K562 (cell line): ENCODE data around the gene UBE3B. TPM values are rescaled to one million over a fixed set of nuclear protein-coding genes. Genes with fewer than 3 reads are reported as not detected.

Experiments
- CBX1 ChIP-seq: sonication (generic); IDR thresholded peaks from 2 replicates; pipeline ENCODE4 v1.6.1; 2016; ENCODE audit warnings: antibody characterized with exemption, low read depth, mild to moderate bottlenecking
- EP300 ChIP-seq: IDR thresholded peaks from 2 replicates; pipeline ENCODE4 v1.6.1; 2012; ENCODE audit warnings: low read length, improper control_type of control experiment
- FOXK1 ChIP-seq: sonication (generic); formaldehyde crosslinking; IDR thresholded peaks from 2 replicates; pipeline ENCODE4 v1.8.0; 2022; ENCODE audit warnings: missing genetic modification reagents, mild to moderate bottlenecking, borderline replicate concordance
- HDGF ChIP-seq: fragments of 450-650 bp; IDR thresholded peaks from 2 replicates; pipeline ENCODE4 v1.6.1; 2016
- HNRNPL ChIP-seq: fragments of 200-400 bp; formaldehyde crosslinking; IDR thresholded peaks from 2 replicates; pipeline ENCODE4 v1.6.1; 2017; ENCODE audit warnings: low read depth, mild to moderate bottlenecking, low read length
- IRF9 ChIP-seq: fragments of 450-650 bp; IDR thresholded peaks from 2 replicates; pipeline ENCODE4 v1.6.1; 2016; ENCODE audit warnings: missing biosample characterization, missing genetic modification characterization
- JUNB ChIP-seq: fragments of 450-650 bp; formaldehyde crosslinking; conservative IDR thresholded peaks from 2 replicates; pipeline ENCODE4 v1.4.0; 2020; ENCODE audit warnings: mild to moderate bottlenecking
- KLF10 ChIP-seq: fragments of 250-450 bp; sonication (Bioruptor Pico); IDR thresholded peaks from 2 replicates; pipeline ENCODE4 v1.6.1; 2021; ENCODE audit warnings: matching md5 sums
- MTA3 ChIP-seq: fragments of 450-650 bp; formaldehyde crosslinking; IDR thresholded peaks from 2 replicates; pipeline ENCODE4 v1.6.1; 2017; ENCODE audit warnings: mild to moderate bottlenecking, borderline replicate concordance
- NCOA1 ChIP-seq: fragments of 450-650 bp; IDR thresholded peaks from 2 replicates; pipeline ENCODE4 v1.6.1; 2016; ENCODE audit warnings: low read depth
- SRSF7 ChIP-seq: fragments of 200-400 bp; formaldehyde crosslinking; optimal IDR thresholded peaks from 2 replicates; pipeline ENCODE3; 2017; ENCODE audit warnings: mild to moderate bottlenecking, low read depth, low read length
- TAF1 ChIP-seq: IDR thresholded peaks from 2 replicates; pipeline ENCODE4 v1.6.1; 2011; ENCODE audit warnings: mild to moderate bottlenecking, low read length, moderate library complexity; ENCODE audit not compliant: insufficient read depth, control insufficient read depth, severe bottlenecking; ENCODE audit errors: extremely low read depth
- TARDBP ChIP-seq: fragments of 450-650 bp; IDR thresholded peaks from 2 replicates; pipeline ENCODE4 v1.6.1; 2016
- UBTF ChIP-seq, 2 experiments: IDR thresholded peaks; 2 replicates each; pipeline ENCODE4 v1.6.1; 2012; ENCODE audit warnings: improper control_type of control experiment in 2 of 2, low read depth in 2 of 2, low read length in 2 of 2, borderline replicate concordance in 1 of 2
- USF2 ChIP-seq: sonication (generic); formaldehyde crosslinking; IDR thresholded peaks from 2 replicates; pipeline ENCODE4 v1.5.0; 2020; ENCODE audit warnings: missing genetic modification reagents
- polyA plus RNA-seq, 8 experiments: library from polyadenylated mRNA; depleted of rRNA in 4 of 8; stranded (reverse) in 5 of 8; unstranded in 3 of 8; fragments of >200 nt; fragmentation: Nextera tagmentation in 2 of 8; fragmentation: Illumina TruSeq in 1 of 8; extraction: Ambion mirVana in 2 of 8; extraction: Trizol in 1 of 8; gene quantifications; 2 replicates each; pipeline versions ENCODE4 v1.2.1 to v1.2.3, GENCODE V29; 2011 to 2014; ENCODE audit warnings: inconsistent platforms in 1 of 8, missing spikeins in 1 of 8
- total RNA-seq, 7 experiments: library from RNA; depleted of rRNA in 6 of 7; stranded (reverse); fragments of >200 nt in 6 of 7; fragmentation: Illumina TruSeq in 2 of 7; extraction: Trizol in 2 of 7; gene quantifications; 2 replicates each; pipeline versions ENCODE4 v1.2.1 to v1.2.3, GENCODE V29; 2011 to 2021; ENCODE audit warnings: low replicate concordance in 1 of 7
- TF ChIP-seq, protein P1 (sequence below): fragments of 450-650 bp; IDR thresholded peaks from 2 replicates; pipeline ENCODE4 v1.6.1; 2016; ENCODE audit warnings: low read depth

UBE3B gene
- total and polyA plus RNA-seq, 9 of the 15 experiments (the other 6 are each of a cell fraction or from before 2014, with no cell fraction given), result 7.6 to 23.6 (median 15.5) TPM

GRCh38 chr12:109477185-109477962 is at the start of gene UBE3B, which contains the start of gene KCTD10 (continued):
- TF ChIP-seq HNRNPL (no peak), NCOA1 (peak; percentile 100), FOXK1 (CRISPR knock-in tag) (no peak), EP300 (no peak), HDGF (no peak), KLF10 (no peak), JUNB (CRISPR knock-in tag) (no peak), TAF1 (peak; percentile 97), IRF9 (peak; percentile 45; the same call in 1 of the 2 replicates), USF2 (CRISPR knock-in tag) (no peak), UBTF (IDR thresholded peaks at IDR 0.05; ENCODE audit: borderline replicate concordance in 1 of 2, low read depth in 2 of 2, low read length in 2 of 2) (peak in 1 of 2 experiments; percentile 24; a peak in 2 of 4 replicates), TARDBP (peak; percentile 72; the same call in 1 of the 2 replicates), SRSF7 (no peak), CBX1 (no peak; the same call in 1 of the 2 replicates), MTA3 (peak; percentile 85; the same call in 1 of the 2 replicates)
- TF ChIP-seq, protein P1, sequence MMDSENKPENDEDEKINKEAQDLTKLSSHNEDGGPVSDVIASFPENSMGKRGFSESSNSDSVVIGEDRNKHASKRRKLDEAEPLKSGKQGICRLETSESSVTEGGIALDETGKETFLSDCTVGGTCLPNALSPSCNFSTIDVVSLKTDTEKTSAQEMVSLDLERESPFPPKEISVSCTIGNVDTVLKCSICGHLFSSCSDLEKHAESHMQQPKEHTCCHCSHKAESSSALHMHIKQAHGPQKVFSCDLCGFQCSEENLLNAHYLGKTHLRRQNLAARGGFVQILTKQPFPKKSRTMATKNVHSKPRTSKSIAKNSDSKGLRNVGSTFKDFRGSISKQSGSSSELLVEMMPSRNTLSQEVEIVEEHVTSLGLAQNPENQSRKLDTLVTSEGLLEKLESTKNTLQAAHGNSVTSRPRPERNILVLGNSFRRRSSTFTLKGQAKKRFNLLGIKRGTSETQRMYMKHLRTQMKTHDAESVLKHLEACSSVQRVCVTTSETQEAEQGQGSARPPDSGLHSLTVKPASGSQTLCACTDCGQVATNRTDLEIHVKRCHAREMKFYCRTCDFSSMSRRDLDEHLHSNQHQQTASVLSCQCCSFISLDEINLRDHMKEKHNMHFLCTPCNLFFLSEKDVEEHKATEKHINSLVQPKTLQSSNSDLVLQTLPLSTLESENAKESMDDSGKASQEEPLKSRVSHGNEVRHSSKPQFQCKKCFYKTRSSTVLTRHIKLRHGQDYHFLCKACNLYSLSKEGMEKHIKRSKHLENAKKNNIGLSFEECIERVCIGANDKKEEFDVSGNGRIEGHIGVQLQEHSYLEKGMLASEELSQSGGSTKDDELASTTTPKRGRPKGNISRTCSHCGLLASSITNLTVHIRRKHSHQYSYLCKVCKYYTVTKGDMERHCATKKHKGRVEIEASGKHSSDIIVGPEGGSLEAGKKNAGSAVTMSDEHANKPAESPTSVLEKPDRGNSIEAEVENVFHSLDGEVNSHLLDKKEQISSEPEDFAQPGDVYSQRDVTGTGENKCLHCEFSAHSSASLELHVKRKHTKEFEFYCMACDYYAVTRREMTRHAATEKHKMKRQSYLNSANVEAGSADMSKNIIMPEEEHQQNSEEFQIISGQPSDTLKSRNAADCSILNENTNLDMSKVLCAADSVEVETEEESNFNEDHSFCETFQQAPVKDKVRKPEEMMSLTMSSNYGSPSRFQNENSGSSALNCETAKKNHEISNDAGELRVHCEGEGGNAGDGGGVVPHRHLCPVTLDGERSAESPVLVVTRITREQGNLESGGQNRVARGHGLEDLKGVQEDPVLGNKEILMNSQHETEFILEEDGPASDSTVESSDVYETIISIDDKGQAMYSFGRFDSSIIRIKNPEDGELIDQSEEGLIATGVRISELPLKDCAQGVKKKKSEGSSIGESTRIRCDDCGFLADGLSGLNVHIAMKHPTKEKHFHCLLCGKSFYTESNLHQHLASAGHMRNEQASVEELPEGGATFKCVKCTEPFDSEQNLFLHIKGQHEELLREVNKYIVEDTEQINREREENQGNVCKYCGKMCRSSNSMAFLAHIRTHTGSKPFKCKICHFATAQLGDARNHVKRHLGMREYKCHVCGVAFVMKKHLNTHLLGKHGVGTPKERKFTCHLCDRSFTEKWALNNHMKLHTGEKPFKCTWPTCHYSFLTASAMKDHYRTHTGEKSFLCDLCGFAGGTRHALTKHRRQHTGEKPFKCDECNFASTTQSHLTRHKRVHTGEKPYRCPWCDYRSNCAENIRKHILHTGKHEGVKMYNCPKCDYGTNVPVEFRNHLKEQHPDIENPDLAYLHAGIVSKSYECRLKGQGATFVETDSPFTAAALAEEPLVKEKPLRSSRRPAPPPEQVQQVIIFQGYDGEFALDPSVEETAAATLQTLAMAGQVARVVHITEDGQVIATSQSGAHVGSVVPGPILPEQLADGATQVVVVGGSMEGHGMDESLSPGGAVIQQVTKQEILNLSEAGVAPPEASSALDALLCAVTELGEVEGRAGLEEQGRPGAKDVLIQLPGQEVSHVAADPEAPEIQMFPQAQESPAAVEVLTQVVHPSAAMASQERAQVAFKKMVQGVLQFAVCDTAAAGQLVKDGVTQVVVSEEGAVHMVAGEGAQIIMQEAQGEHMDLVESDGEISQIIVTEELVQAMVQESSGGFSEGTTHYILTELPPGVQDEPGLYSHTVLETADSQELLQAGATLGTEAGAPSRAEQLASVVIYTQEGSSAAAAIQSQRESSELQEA, result no peak
